Glutamatergic neuron (in vitro differentiated cells): Measurements from ENCODE around the gene ZNF746. TPM values are rescaled to one million over a fixed set of nuclear protein-coding genes. Genes with fewer than 3 reads are reported as not detected.

Source experiments
- DNase-seq: peaks from one replicate; pipeline ENCODE4 v3.0.0; 2022
- H3K27ac Mint-ChIP-seq: one replicate; pipeline ENCODE4 v1.8.0; 2020; ENCODE audit warnings: mild to moderate bottlenecking, mixed read lengths, inconsistent platforms; ENCODE audit not compliant: unreplicated experiment
- H3K27me3 Mint-ChIP-seq: one replicate; pipeline ENCODE4 v1.8.0; 2020; ENCODE audit warnings: mild to moderate bottlenecking, moderate library complexity, mixed read lengths, inconsistent platforms; ENCODE audit not compliant: unreplicated experiment
- H3K36me3 Mint-ChIP-seq: one replicate; pipeline ENCODE4 v1.8.0; 2020; ENCODE audit warnings: mild to moderate bottlenecking, mixed read lengths, inconsistent platforms; ENCODE audit not compliant: unreplicated experiment
- H3K4me1 Mint-ChIP-seq: one replicate; pipeline ENCODE4 v1.8.0; 2020; ENCODE audit warnings: mild to moderate bottlenecking, low read depth, mixed read lengths, inconsistent platforms; ENCODE audit not compliant: unreplicated experiment
- H3K4me3 Mint-ChIP-seq: one replicate; pipeline ENCODE4 v1.8.0; 2020; ENCODE audit warnings: mild to moderate bottlenecking, mixed read lengths, inconsistent platforms; ENCODE audit not compliant: unreplicated experiment
- H3K9me3 Mint-ChIP-seq: one replicate; pipeline ENCODE4 v1.8.0; 2020; ENCODE audit warnings: mild to moderate bottlenecking, moderate library complexity, mixed read lengths, inconsistent platforms; ENCODE audit not compliant: unreplicated experiment
- CTCF ChIP-seq: fragments of 200-600 bp; sonication (generic); IDR thresholded peaks from one replicate; pipeline ENCODE4 v1.5.0; 2021; ENCODE audit not compliant: partially characterized antibody, unreplicated experiment
- total RNA-seq: library from RNA; stranded (reverse); fragmentation: NEBNext Ultra II Directional; extraction: Animal tissue kit (Norgen Biotek cat#: 25700); gene quantifications from one replicate; pipeline ENCODE4 v1.2.1, GENCODE V29; 2021; ENCODE audit not compliant: unreplicated experiment

ZNF746 gene
- total RNA-seq, 1 donor from 2014 or later = 22.8 TPM

GRCh38 chr7:149431486-149432120 lies 66.0 kb downstream of the ZNF746 start:
- Mint-ChIP-seq H3K4me3 (no peak overlapping the region), H3K27ac (no peak overlapping the region), H3K36me3 (peaks cover 23% of the 10 kb centered on the region), H3K9me3 (peaks cover 5% of the 10 kb centered on the region), H3K27me3 (peaks cover 1% of the 10 kb centered on the region), H3K4me1 (peaks cover 6% of the 10 kb centered on the region)
- TF ChIP-seq CTCF = no peak
- no peak for DNase-seq

GRCh38 chr7:149430192-149430591 lies 67.4 kb downstream of the ZNF746 start:
- Mint-ChIP-seq H3K36me3 (peaks cover 22% of the 10 kb centered on the region), H3K4me3 (no peak overlapping the region), H3K9me3 (peaks cover 5% of the 10 kb centered on the region), H3K4me1 (peaks cover 6% of the 10 kb centered on the region), H3K27me3 (peaks cover 1% of the 10 kb centered on the region), H3K27ac (no peak overlapping the region)
- DNase-seq = no peak
- no peak for TF ChIP-seq CTCF

GRCh38 chr7:149427893-149428292 lies 69.7 kb downstream of the ZNF746 start:
- peaks cover 15% of the 10 kb centered on the region for H3K4me1 Mint-ChIP-seq
- peaks cover 4% of the 10 kb centered on the region for H3K27me3 Mint-ChIP-seq
- no peak overlapping the region for H3K4me3 Mint-ChIP-seq
- DNase-seq = no peak
- H3K36me3 Mint-ChIP-seq = peaks cover 10% of the 10 kb centered on the region
- TF ChIP-seq CTCF = no peak
- peaks cover 4% of the 10 kb centered on the region for H3K9me3 Mint-ChIP-seq
- H3K27ac Mint-ChIP-seq = peak overlapping the region; percentile 35

- peaks cover 3% of the 10 kb centered on the region for H3K9me3 Mint-ChIP-seq
- H3K36me3 Mint-ChIP-seq = peaks cover 7% of the 10 kb centered on the region
- H3K4me3 Mint-ChIP-seq = peak overlapping the region; percentile 34
- peaks cover 15% of the 10 kb centered on the region for H3K4me1 Mint-ChIP-seq
- no peak for TF ChIP-seq CTCF
- H3K27me3 Mint-ChIP-seq = peaks cover 2% of the 10 kb centered on the region
- DNase-seq = peak; percentile 59
- H3K27ac Mint-ChIP-seq = peak overlapping the region; percentile 68
These were observed 70.4 kb downstream of the ZNF746 start for GRCh38 chr7:149427096-149427680.

- Mint-ChIP-seq H3K27me3 (peaks cover 7% of the 10 kb centered on the region), H3K9me3 (no peaks in the 10 kb centered on the region), H3K4me1 (peaks cover 15% of the 10 kb centered on the region), H3K4me3 (peak overlapping the region; percentile 20), H3K27ac (peak overlapping the region; percentile 54), H3K36me3 (no peaks in the 10 kb centered on the region)
- no peak for TF ChIP-seq CTCF
- DNase-seq = peak; percentile 65
These were observed 74.0 kb downstream of the ZNF746 start for GRCh38 chr7:149423449-149424110.
